NCI-H1694 treated with DMSO at 0.1 percent for 48 hours (cell line): ENCODE data around the gene ALDH1A1.
"Not testable (repeated sequence)": the region's sequence is repeated elsewhere in the genome, so short reads cannot be mapped to it uniquely, and the experiment has no call there.

Experiments
- DNase-seq: peaks from one replicate; lab custom pipeline; 2025; lab: John Stamatoyannopoulos, UW

ALDH1A1 gene

GRCh38 chr9:72943844-72944462 is 8.9 kb downstream of the ALDH1A1 start:
- no peak for DNase-seq

GRCh38 chr9:72942451-72942850 is 10.4 kb downstream of the ALDH1A1 start:
- no peak for DNase-seq

- not testable (repeated sequence) for DNase-seq
Measured at GRCh38 chr9:72939581-72939980, 13.3 kb downstream of the ALDH1A1 start.

GRCh38 chr9:72937545-72937944 is 15.3 kb downstream of the ALDH1A1 start:
- no peak for DNase-seq

GRCh38 chr9:72936679-72937078 is 16.2 kb downstream of the ALDH1A1 start:
- DNase-seq: no peak

- no peak for DNase-seq
Measured at GRCh38 chr9:72936266-72936665, 16.6 kb downstream of the ALDH1A1 start.

- no peak for DNase-seq
Measured at GRCh38 chr9:72935595-72935994, 17.3 kb downstream of the ALDH1A1 start.

- DNase-seq: no peak
Measured at GRCh38 chr9:72933730-72934665, 18.9 kb downstream of the ALDH1A1 start.

- DNase-seq: no peak
Measured at GRCh38 chr9:72932619-72933018, 20.2 kb downstream of the ALDH1A1 start.

GRCh38 chr9:72931897-72932296 is 21.0 kb downstream of the ALDH1A1 start:
- no peak for DNase-seq

- no peak for DNase-seq
Measured at GRCh38 chr9:72931437-72931836, 21.4 kb downstream of the ALDH1A1 start.

- no peak for DNase-seq
Measured at GRCh38 chr9:72930828-72931227, 22.0 kb downstream of the ALDH1A1 start.

GRCh38 chr9:72929542-72929941 is 23.3 kb downstream of the ALDH1A1 start:
- no peak for DNase-seq

- DNase-seq: no peak
Measured at GRCh38 chr9:72928042-72928507, 24.8 kb downstream of the ALDH1A1 start.

- DNase-seq: no peak
Measured at GRCh38 chr9:72926506-72926905, 26.3 kb downstream of the ALDH1A1 start.

GRCh38 chr9:72925891-72926290 is 27.0 kb downstream of the ALDH1A1 start:
- DNase-seq: no peak

- DNase-seq: no peak
Measured at GRCh38 chr9:72925126-72925789, 27.6 kb downstream of the ALDH1A1 start.

- no peak for DNase-seq
Measured at GRCh38 chr9:72924154-72924790, 28.6 kb downstream of the ALDH1A1 start.

GRCh38 chr9:72923077-72923476 is 29.8 kb downstream of the ALDH1A1 start:
- DNase-seq: no peak

GRCh38 chr9:72921888-72922654 is 30.8 kb downstream of the ALDH1A1 start:
- no peak for DNase-seq

GRCh38 chr9:72919246-72919945 is 33.5 kb downstream of the ALDH1A1 start:
- DNase-seq: no peak
